ENCODE results near the gene RNF128. TPM values are rescaled to one million over a fixed set of nuclear protein-coding genes. Genes with fewer than 3 reads are reported as not detected.

RNF128 gene
- total and polyA plus RNA-seq, 4 donors = 23.1 to 60.4 (median 43.5) TPM

DNA sequence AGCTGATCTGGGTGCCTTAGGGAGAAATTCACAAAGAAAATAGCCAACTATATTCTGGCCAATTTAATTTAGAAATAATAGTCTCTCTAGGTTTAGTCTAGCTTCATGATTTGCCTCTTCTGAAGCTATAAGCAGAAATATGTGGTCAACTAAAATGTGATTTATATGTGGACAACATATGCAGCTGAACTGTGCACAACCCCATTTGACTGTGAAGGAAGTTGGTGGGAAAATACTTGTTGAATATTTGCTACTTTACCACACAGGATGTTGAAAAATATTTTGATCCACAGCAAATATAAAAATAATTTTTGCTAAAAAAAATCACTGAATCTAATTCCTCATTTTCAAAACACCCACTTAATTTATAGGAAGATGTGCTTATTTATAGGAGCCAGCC lies 15.7 kb upstream of the RNF128 start:
- no peak overlapping the region for H3K27ac ChIP-seq (ENCODE audit: low read depth in 1 of 2, low read length in 2 of 2)
- H3K36me3 ChIP-seq (ENCODE audit: control insufficient read depth in 4 of 4, insufficient read depth in 3 of 4, low read depth in 1 of 4, low read length in 3 of 4) = no peaks in the 10 kb centered on the region
- H3K9me3 ChIP-seq (ENCODE audit: control insufficient read depth in 4 of 4, low read length in 3 of 4) = no peaks in the 10 kb centered on the region
- H3K9ac ChIP-seq (ENCODE audit: low read depth in 1 of 2, low read length in 2 of 2) = no peak overlapping the region
- no peak overlapping the region for H3K4me3 ChIP-seq (ENCODE audit: low read depth in 1 of 3, low read length in 3 of 3)
- DNase-seq (ENCODE audit: low spot score) = no peak
- no peaks in the 10 kb centered on the region for H3K27me3 ChIP-seq (ENCODE audit: control insufficient read depth in 4 of 4, insufficient read depth in 4 of 4, low read length in 3 of 4)
- peaks cover 1 to 3% (median 1%) of the 10 kb centered on the region in 4 donors for H3K4me1 ChIP-seq (ENCODE audit: control insufficient read depth in 4 of 4, insufficient read depth in 4 of 4, low read length in 3 of 4)
- TF ChIP-seq RXRA (IDR thresholded peaks at IDR 0.05) (no peak), JUND (IDR thresholded peaks at IDR 0.05) (no peak), HNF4A (conservative IDR thresholded peaks at IDR 0.05) (no peak), NR2F2 (IDR thresholded peaks at IDR 0.05) (no peak), YY1 (IDR thresholded peaks at IDR 0.05) (no peak), FOXA2 (IDR thresholded peaks at IDR 0.05) (no peak), GABPA (IDR thresholded peaks at IDR 0.05 in 1 of 2, conservative IDR thresholded peaks at IDR 0.05 in 1 of 2) (no peak), HNF4G (IDR thresholded peaks at IDR 0.05) (no peak), EGR1 (IDR thresholded peaks at IDR 0.05; ENCODE audit: low read depth in 2 of 2) (no peak), SP1 (IDR thresholded peaks at IDR 0.05) (no peak)
- TF ChIP-seq, protein P1, sequence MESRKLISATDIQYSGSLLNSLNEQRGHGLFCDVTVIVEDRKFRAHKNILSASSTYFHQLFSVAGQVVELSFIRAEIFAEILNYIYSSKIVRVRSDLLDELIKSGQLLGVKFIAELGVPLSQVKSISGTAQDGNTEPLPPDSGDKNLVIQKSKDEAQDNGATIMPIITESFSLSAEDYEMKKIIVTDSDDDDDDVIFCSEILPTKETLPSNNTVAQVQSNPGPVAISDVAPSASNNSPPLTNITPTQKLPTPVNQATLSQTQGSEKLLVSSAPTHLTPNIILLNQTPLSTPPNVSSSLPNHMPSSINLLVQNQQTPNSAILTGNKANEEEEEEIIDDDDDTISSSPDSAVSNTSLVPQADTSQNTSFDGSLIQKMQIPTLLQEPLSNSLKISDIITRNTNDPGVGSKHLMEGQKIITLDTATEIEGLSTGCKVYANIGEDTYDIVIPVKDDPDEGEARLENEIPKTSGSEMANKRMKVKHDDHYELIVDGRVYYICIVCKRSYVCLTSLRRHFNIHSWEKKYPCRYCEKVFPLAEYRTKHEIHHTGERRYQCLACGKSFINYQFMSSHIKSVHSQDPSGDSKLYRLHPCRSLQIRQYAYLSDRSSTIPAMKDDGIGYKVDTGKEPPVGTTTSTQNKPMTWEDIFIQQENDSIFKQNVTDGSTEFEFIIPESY (IDR thresholded peaks at IDR 0.05) = no peak
- TF ChIP-seq, protein P2, sequence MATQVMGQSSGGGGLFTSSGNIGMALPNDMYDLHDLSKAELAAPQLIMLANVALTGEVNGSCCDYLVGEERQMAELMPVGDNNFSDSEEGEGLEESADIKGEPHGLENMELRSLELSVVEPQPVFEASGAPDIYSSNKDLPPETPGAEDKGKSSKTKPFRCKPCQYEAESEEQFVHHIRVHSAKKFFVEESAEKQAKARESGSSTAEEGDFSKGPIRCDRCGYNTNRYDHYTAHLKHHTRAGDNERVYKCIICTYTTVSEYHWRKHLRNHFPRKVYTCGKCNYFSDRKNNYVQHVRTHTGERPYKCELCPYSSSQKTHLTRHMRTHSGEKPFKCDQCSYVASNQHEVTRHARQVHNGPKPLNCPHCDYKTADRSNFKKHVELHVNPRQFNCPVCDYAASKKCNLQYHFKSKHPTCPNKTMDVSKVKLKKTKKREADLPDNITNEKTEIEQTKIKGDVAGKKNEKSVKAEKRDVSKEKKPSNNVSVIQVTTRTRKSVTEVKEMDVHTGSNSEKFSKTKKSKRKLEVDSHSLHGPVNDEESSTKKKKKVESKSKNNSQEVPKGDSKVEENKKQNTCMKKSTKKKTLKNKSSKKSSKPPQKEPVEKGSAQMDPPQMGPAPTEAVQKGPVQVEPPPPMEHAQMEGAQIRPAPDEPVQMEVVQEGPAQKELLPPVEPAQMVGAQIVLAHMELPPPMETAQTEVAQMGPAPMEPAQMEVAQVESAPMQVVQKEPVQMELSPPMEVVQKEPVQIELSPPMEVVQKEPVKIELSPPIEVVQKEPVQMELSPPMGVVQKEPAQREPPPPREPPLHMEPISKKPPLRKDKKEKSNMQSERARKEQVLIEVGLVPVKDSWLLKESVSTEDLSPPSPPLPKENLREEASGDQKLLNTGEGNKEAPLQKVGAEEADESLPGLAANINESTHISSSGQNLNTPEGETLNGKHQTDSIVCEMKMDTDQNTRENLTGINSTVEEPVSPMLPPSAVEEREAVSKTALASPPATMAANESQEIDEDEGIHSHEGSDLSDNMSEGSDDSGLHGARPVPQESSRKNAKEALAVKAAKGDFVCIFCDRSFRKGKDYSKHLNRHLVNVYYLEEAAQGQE (IDR thresholded peaks at IDR 0.05) = no peak
- TF ChIP-seq, protein P3, sequence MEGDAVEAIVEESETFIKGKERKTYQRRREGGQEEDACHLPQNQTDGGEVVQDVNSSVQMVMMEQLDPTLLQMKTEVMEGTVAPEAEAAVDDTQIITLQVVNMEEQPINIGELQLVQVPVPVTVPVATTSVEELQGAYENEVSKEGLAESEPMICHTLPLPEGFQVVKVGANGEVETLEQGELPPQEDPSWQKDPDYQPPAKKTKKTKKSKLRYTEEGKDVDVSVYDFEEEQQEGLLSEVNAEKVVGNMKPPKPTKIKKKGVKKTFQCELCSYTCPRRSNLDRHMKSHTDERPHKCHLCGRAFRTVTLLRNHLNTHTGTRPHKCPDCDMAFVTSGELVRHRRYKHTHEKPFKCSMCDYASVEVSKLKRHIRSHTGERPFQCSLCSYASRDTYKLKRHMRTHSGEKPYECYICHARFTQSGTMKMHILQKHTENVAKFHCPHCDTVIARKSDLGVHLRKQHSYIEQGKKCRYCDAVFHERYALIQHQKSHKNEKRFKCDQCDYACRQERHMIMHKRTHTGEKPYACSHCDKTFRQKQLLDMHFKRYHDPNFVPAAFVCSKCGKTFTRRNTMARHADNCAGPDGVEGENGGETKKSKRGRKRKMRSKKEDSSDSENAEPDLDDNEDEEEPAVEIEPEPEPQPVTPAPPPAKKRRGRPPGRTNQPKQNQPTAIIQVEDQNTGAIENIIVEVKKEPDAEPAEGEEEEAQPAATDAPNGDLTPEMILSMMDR (IDR thresholded peaks at IDR 0.05; ENCODE audit: low read depth, low read length, missing input control) = no peak

DNA sequence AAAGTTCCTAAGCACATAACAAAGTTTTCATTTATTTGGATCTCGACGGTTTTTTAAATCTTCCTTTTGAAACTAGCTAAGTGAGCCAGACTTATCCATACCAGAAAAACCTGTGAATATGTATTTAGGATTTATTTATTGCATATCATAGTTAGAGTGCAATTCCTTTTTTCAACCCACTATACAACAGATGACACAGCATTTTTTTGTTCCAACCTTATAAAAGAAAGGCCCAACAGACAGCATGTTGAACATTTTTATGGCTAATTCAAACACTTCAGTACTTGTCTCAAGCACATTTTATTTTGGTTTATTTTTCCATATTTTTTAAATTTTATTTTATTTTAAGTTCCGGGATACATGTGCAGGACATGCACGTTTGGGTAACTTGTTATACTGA lies 15.1 kb upstream of the RNF128 start:
- Histone ChIP-seq H3K27ac (ENCODE audit: low read depth in 1 of 2, low read length in 2 of 2) (no peak overlapping the region), H3K9ac (ENCODE audit: low read depth in 1 of 2, low read length in 2 of 2) (no peak overlapping the region), H3K4me1 (ENCODE audit: control insufficient read depth in 4 of 4, insufficient read depth in 4 of 4, low read length in 3 of 4) (peaks cover 2 to 5% (median 5%) of the 10 kb centered on the region in 4 donors), H3K4me3 (ENCODE audit: low read depth in 1 of 3, low read length in 3 of 3) (no peak overlapping the region), H3K27me3 (ENCODE audit: control insufficient read depth in 4 of 4, insufficient read depth in 4 of 4, low read length in 3 of 4) (no peaks in the 10 kb centered on the region), H3K9me3 (ENCODE audit: control insufficient read depth in 4 of 4, low read length in 3 of 4) (no peaks in the 10 kb centered on the region), H3K36me3 (ENCODE audit: control insufficient read depth in 4 of 4, insufficient read depth in 3 of 4, low read depth in 1 of 4, low read length in 3 of 4) (no peaks in the 10 kb centered on the region)
- no peak for TF ChIP-seq GABPA (IDR thresholded peaks at IDR 0.05 in 1 of 2, conservative IDR thresholded peaks at IDR 0.05 in 1 of 2)
- TF ChIP-seq NR2F2 (IDR thresholded peaks at IDR 0.05) = no peak
- no peak for DNase-seq (ENCODE audit: low spot score)
- 88% methylated on average over 4 of the region's 4 CpGs for WGBS

Data from liver (tissue), 9 donors.